A549 (cell line): Measurements from ENCODE around the gene SMIM35.

Experiments
- CEBPB ChIP-seq, 2 experiments: fragments of >200 bp in 1 of 2; sonication (Bioruptor Twin) in 1 of 2; formaldehyde crosslinking in 1 of 2; IDR thresholded peaks; 2 replicates each; pipeline ENCODE4 v1.6.1; 2012 to 2016
- EP300 ChIP-seq, 2 experiments: fragments of >200 bp; sonication (Bioruptor Twin); formaldehyde crosslinking; IDR thresholded peaks; 2 replicates in 1 of 2; 3 replicates in 1 of 2; pipeline ENCODE4 v1.6.1; 2016 to 2017
- GATA3 ChIP-seq: IDR thresholded peaks from 2 replicates; pipeline ENCODE4 v1.6.1; 2012; ENCODE audit warnings: borderline replicate concordance
- MYC ChIP-seq: IDR thresholded peaks from 2 replicates; pipeline ENCODE4 v1.6.1; 2012; ENCODE audit warnings: mild to moderate bottlenecking, inconsistent platforms, low read length, improper control_type of control experiment, borderline replicate concordance
- POLR2A ChIP-seq: IDR thresholded peaks from 2 replicates; pipeline ENCODE4 v1.6.1; 2012; ENCODE audit warnings: mild to moderate bottlenecking, low read length
- RFX5 ChIP-seq: fragments of 450-650 bp; IDR thresholded peaks from 2 replicates; pipeline ENCODE4 v1.7.1; 2014; ENCODE audit warnings: antibody characterized with exemption, mild to moderate bottlenecking, moderate library complexity
- USF2 ChIP-seq: fragments of 450-650 bp; IDR thresholded peaks from 2 replicates; pipeline ENCODE4 v1.6.1; 2014; ENCODE audit warnings: antibody characterized with exemption
- TF ChIP-seq, protein P1 (sequence below): fragments of >200 bp; sonication (Bioruptor Twin); formaldehyde crosslinking; IDR thresholded peaks from 3 replicates; pipeline ENCODE4 v1.5.1; 2016

DNA sequence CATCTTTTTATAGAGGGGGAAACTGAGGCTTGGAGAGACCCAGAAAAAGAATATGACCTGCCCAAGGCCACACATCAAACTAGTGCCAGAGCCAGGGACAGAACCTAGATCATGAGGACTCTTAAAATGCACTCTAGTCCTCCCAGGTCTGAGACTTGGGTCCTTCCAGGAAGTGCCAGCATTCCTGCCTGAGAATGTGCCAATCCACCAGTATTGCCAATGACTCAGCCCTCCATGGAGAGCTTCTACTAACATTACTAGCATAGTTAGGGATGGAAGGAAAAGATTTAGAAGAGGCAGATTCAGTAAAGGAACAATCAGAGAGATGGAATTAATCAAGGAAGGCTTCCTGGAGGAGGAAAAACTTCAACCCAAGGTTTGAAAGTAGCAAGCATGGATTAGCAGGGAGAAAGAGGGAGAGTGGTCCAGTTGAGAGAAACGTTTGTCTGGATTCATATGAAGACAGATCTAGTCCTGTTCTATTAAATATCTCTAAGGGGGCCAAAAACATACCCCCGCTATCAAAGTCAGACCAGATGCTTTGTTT is 20.1 kb upstream of the SMIM35 start:
- TF ChIP-seq MYC (no peak), POLR2A (no peak), EP300 (IDR thresholded peaks at IDR 0.05) (no peak), CEBPB (IDR thresholded peaks at IDR 0.05) (no peak), RFX5 (no peak), GATA3 (no peak), USF2 (no peak)
- TF ChIP-seq, protein P1, sequence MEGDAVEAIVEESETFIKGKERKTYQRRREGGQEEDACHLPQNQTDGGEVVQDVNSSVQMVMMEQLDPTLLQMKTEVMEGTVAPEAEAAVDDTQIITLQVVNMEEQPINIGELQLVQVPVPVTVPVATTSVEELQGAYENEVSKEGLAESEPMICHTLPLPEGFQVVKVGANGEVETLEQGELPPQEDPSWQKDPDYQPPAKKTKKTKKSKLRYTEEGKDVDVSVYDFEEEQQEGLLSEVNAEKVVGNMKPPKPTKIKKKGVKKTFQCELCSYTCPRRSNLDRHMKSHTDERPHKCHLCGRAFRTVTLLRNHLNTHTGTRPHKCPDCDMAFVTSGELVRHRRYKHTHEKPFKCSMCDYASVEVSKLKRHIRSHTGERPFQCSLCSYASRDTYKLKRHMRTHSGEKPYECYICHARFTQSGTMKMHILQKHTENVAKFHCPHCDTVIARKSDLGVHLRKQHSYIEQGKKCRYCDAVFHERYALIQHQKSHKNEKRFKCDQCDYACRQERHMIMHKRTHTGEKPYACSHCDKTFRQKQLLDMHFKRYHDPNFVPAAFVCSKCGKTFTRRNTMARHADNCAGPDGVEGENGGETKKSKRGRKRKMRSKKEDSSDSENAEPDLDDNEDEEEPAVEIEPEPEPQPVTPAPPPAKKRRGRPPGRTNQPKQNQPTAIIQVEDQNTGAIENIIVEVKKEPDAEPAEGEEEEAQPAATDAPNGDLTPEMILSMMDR: no peak
